ENCODE measurements around the gene CPT1B.
A peak's percentile ranks its signal among the peaks of the same experiment; 100 is the strongest.
"Not testable (repeated sequence)": the region's sequence is repeated elsewhere in the genome, so short reads cannot be mapped to it uniquely, and the experiment has no call there.

Gene CPT1B

DNA sequence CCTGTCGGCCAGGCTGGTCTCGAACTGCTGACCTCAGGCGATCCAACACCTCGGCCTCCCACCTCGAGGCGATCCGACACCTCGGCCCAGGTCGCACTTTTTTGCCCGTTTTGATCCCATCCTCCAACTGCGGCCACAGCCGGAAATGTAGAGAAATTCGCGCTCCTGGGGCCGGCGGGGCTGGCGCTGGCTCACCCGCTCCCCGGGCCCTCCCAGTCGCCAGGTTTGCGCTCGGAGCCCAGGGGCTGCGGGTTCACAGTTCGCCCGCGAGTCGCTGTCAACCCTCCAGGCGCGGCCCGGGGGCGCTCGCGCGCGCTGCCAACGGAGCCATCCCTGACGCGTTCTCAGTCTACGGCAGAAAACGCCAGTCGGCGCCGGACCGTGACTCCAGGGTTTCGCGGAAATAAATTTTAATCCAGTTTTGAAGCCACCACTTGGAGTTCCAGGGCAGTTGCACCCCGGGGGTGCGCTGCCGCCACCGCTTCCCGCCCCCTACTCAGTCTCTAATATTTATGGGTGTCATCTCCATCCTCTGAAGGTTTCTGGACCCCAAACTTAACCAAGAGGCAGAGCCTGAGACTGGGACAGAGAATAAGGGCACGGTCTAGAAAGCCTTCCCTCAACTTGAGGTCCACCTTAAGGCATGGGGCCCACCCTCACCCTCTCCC lies 34.0 kb downstream of the CPT1B start:
- DNase-seq, result peak; percentile 49

DNA sequence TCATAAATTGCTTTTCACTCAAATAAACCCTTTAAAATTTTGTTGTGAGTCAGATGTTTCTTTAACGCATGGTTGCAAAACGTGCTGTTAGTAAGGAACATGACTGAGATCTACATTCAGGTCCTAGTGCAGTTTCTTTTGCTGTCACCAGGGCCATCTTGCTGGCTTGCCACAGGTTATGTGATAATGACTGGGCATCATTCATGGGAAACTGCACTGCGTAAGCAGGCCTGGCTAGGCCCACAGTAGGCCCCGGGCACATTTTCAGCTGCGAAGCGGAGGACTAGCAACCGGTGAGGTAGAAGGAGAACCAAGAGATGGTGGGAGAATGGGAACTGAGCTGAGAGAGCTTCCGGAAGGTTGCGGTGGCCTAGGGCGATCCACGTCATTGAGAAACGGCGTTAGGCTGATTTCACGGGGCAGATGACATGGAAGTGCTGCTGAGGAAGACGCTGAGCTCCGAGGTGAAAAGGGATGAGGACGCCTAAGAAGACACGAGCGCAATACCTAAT lies 35.8 kb downstream of the CPT1B start:
- no peak for DNase-seq

DNA sequence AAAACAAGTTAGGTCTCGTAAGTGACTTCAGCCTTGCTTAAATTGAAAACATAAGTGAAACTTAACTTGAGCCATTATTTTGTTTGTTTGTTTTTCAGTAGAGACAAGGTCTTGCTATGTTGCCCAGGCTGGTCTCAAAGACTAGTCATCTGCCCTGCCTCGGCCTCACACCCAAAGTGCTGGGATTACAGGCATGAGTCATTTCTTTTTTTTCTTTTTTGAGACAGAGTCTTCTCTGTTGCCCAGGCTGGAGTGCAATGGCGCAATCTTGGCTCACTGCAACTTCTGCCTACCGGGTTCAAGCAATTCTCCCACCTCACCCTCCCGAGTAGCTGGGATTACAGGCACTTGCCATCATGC lies 36.6 kb downstream of the CPT1B start:
- not testable (repeated sequence) for DNase-seq

DNA sequence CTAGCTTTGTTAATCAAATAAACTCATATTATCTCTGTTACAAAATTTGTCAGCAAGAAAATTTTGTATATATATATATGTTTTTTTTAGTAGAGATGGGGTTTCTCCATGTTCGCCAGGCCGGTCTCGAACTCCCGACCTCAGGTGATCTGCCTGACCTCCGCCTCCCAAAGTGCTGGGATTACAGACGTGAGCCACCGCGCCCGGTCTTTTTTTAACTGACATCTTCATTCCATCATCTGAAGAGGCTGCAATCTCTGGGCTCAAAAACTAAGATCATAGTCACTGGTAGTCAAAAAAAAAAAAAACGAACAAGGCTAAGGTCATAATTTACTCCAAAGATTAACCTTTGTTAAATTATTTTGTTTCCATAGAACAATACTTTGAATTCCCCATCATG lies 37.8 kb downstream of the CPT1B start:
- no peak for DNase-seq

DNA sequence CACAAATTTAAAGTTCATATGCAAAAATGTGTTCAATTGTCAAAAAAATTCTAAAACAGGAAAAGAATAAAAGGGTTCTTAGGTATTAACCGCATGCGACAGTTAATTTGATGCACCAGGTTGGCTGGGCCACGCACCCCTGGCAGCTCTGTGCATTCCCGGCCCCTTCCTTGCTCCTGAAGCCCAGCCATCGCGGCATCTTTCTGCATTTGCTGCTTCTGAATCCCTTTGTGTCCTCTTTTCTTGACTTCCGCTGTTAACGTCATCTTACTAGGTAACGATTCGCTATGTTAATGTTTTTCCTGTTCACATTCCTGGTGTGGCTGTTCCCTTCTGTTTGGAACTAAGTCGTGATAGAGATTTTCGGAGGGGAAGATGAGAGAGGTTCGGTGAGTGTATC lies 40.5 kb downstream of the CPT1B start:
- DNase-seq, result no peak

DNA sequence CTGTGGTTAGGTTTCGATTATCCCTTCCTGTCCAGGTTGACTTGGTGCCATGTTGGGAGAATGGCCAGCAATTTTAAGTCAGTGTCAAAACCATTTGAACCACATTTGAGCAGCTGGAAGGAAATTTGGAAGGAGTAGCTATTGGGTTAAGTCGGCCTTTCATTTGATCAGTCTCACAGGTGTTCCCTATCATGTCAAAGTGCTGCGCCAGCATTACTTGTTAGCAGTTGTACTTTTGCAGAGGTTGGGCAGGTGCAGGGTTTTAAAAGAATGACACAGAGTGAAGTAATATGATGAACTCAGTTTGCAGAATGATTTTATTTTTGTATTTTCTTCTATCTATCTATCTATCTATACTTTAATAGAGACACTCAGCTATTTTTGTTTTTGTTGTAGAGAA lies 42.0 kb downstream of the CPT1B start:
- DNase-seq, result no peak

DNA sequence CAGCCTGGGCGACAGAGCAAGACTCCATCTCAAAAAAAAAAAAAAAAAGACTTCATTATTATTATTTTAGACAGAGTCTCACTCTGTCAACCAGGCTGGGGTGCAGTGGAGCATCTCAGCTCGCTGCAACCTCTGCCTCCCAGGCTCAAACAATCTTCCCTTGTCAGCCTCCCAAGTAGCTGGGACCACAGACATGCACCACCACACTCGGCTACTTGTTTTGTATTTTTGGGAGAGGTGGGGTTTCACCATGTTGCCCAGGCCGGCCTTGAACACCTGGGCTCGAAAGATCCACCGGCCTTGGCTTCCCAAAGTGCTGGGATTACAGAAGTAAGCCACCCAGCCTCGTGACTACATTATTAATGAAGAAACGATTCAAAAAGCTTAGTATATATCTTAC lies 43.1 kb downstream of the CPT1B start:
- no peak for DNase-seq

DNA sequence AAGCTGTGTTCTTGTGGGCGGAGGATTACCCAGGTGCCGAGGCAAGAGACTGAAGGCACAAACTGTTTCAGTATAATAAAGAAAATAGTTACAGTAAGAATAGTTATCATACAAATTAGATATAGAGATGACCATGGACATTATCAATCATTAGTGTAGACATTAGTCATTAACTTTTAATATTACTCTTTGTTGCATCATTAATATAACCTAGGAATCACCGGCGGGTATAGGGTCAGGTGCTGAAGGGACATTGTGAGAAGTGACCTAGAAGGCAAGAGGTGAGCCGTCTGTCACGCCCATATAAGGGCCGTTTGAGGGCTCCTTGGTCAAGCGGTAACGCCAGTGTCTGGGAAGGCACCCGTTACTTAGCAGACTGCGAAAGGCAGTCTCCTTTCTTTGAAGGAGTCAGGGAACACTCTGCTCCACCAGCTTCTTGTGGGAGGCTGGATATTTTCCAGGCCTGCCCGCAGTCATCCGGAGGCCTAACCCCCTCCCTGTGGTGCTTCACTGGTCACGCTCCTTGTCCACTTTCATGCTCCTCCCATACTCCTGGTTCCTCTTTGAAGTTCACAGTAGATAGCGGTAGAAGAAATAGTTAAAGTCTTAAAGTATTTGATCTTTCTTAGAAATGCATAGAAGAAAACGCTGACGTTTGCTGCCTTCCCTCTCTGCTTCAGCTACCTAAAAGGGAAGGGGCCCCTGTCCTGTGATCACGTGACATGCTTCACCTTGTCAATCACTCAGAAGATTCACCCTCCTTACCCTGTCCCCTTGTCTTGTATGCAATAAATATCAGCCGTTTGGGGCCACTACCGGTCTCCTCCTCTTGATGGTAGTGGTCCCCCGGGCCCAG lies 44.1 kb downstream of the CPT1B start:
- not testable (repeated sequence) for DNase-seq

DNA sequence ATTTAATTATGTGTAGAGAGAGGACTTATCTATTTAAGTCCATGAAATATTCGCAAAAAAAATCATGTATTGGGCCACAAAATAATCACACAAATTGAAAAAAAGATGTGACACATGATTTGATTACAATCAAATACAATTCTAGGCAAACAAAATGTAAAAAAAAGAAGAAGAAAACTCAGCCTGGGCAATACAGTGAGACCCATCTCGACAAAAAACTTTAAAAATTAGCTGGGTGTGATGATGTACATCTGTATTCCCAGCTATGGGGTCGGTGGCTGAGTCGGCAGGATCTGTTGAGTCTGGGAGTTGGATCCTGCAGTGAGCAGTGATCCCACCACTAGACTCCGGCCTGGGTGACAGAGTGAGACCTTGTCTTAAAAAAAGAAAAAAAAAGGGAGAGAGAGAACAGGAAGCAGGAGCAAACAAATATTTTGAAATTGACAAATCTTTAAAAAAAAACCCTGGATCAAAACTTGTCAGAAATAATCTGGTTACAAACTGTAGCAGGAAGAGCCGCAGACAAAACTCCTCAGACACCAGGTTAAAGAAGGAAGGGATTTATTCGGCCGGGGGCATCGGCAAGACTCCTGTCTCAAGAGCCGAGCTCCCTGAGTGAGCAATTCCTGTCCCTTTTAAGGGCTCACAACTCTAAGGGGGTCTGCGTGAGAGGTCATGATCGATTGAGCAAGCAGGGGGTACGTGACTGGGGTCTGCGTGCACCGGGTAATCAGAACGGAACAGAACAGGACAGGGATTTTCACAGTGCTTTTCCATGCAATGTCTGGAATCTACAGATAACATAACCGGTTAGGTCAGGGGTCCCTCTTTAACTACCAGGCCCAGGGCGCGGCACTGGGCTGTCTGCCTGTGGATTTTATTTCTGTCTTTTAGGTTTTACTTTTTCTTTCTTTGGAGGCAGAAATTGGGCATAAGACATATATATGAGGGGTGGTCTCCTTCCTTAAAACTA lies 45.1 kb downstream of the CPT1B start:
- DNase-seq, result no peak

DNA sequence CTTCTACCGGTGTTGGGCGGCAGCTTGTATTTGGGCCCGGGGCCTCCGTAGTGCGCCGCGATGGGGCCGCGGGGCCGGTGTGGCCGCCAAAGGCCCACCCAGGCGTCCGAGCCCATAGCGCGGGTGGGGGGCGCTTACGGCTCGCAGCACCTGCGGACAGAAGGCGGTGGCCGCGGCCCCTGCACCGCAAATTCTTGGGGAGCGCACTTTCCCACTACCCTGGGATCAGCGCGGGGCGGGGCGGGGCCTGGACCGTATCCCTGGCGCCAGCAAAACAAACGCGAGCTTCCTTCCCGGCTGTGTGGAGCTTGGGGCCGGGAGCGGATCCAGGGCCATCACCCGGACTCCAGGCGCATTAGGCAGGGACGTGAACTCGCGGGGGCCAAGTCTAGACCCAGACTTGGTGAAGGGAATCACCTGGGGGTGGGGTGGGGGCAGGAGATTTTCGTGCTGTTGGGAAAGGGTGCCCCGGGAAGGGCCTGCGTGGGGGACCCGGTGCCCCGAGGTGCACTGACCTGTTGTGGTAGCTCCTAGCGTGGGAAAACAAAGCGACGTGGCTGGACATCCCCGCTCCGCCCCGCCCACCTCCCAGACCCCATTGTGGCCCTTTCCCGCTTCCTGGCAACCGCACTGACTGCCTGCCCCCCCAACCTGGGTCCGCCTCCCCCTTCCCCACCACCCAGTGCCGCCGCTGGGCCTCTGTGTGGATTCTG lies 46.1 kb downstream of the CPT1B start:
- no peak for DNase-seq

DNA sequence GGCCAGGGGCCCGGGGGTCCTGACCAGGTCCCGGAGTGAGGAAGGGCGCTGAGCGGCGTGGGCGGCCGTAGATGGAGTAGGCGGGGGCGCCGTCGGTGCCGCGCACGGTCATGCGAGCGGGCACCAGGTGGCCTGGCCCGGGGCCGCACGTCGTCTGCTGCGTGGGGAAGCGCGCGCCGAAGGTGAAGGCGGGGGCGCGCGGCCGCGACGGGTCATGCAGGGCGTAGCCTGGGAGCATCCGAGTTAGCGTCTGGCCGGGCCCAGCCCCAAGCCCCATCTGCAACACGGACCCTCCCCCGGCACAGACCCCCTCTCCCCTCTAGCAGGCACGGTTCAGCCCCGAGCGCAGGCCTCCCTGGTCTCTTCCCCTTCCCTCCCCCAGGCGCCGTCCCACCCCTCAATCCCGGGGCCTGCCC lies 46.7 kb downstream of the CPT1B start:
- DNase-seq, result no peak

DNA sequence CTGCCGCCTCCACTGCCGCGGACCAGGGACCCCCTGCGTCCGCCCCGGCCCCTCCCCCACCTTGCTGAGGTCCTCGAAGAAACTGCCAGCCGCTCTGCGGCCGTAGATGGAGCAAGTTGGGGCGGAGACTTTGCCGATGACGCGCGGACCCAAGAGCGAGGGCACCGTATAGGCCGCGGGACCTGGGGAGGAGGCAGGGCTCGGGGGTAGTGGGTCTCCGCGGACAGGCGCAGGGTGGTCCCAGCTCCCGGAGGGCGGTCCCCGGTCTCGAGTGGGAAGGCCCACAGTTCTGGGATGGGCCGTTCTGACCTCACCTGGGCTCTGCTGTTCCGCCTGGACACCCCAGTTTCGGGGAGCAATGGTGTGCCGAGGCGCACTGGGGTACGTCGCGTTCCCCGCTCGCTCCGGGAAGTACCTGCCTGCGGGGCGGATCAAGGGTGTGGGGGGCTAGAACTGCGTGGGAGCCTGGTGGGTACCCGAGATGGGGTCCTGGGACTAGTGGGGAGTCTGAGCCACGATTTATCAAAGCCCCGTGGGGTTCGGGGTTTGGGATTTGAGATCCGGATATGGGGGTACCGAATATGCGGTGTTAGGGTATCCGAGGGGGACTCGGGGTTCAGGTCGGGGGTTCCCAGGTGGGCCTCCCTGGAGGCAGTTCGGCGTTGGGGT lies 47.2 kb downstream of the CPT1B start:
- no peak for DNase-seq

DNA sequence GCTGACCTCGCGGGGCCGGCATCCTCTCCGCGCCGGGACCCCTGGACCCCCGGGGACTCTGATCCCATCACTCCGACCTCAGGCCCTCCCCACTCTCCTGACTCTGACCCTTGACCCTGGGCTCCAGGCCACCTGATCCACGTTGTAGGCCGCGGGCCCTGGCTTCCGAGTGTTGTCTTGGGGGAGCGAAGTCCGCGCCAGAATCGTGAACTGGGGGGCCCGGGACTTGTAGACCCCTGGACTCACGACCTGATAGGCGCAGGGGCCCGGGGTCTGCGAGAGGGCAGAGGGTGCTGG lies 47.7 kb downstream of the CPT1B start:
- no peak for DNase-seq

DNA sequence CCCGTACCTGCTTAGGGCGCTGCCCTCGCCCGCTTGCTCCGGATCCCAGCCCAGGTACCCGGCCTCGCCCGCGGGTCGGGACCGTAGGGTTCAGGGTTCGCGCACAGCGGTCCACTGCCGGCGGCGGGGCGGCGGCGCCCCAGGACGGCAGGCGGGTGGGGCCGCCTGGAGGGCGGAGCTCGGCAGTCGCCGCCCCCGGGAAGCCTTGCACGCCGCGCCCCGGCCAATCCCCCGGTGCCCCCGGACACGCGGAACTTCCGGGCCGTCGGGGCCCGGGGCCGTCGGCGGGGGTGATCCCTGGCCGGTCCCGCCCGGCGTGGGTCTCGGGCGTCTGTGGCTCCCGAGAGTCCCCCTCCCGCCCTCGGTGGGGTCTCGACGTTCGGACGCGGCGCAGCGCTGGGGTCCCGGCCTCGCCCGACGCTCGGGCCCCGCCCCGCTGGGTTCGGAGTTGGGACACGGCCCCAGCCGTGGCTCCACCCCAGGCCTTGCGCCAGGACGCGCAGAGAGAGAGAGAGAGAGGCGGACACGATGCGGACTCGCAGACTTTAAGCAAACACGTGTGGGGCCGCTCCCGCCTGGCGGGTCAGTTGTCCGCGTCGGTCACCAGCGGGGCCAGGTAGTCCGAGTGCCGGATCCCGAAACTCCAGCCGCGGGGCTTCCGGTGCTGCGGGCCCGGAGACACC lies 48.2 kb downstream of the CPT1B start, which contains the start of gene TYMP:
Gene TYMP, minus strand, starts transcription at position 116 of the 683 bp plus-strand sequence. CDS start 303 bp downstream, outside the sequence.
- DNase-seq, result no peak

DNA sequence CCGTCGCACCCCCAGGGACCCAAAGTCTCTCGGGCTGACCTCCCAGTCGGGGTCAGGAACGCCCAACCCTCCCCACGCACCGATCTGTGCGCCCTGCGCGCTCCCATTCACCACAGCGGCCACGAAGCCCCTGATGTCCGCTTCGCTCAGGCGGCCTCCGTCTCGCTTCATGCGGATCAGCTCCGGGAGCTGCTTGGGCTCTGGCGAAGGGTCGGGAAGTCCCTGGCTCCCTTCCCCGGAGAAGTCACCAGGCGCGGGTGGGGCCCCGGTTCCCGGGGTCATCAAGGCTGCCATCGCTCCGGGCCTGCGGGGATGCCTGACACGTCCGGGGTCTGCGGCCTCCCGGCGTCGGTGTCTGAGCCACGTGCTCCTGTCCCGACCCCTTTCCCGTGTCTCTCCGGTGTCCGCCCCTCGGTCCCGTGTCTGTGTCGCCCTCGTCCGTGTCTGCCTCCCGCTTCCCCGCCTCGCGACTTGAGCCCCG lies 48.8 kb downstream of the CPT1B start:
- DNase-seq, result no peak

DNA sequence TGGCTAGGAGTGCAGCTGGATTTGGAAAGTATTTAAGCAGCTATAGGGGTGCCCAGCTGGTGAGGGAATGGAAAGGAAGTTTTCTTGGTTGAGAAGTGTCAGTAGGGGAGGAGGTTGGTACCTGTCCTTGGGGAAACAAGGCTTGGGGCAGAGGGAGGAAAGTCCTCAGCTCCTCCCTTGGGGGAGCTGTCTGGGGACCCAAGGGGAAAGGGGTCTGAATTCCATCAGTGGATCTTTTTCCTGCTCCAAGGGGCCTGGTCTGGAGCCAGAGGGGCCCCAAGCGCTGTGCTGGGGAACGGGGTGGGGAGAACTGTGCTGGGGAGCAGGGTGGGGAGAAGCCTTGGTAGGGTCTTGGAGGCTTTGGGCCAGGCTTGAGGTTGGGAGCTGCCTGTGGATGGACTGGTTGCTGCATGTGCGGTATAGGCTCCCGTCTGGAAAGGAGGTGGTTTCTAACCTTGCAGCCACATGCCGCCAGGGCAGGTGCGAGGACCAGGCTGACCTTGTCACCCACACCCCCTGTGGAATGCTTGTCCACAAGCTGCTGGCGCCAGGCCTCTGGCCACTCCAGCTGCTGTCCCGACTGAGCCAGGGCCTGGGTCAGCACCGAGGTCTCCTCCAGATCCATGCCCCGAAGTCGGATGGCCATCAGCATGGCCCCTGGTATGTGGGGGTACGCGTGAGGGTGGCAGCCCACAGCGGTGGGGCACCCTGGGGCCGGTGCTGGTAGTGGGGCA lies 49.4 kb downstream of the CPT1B start:
- DNase-seq, result no peak

DNA sequence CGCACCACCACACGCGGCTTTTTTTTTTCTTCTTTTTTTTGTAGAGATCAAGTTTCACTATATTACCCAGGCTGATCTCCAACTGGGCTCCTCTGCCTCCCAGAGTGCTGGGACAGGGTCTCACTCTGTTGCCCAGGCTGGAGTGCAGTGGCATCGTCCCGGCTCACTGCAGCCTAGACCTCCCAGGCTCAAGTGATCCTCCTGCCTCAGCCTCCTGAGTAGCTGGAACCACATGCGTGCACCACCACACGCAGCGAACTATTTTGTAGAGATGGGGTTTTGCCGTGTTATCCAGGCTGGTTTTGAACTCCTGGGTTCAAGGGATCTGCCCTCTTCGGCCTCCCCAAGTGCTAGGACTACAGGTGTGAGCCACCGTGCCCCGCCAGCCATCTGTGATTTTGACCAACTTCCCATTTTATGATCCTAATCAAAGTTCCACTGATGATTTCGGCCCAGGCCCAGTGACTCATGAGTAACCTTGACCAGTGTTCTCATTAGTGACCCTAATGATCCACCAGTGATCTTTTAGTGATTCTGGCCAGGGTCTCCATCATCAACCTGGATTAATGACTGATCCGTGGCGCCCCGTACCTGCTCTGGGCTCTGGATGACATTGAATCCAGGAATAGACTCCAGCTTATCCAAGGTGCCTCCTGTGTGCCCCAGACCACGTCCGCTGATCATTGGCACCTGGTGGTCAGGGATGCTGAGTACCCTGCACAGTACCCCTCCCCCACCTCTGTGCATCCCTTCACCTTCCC lies 50.1 kb downstream of the CPT1B start:
- no peak for DNase-seq

DNA sequence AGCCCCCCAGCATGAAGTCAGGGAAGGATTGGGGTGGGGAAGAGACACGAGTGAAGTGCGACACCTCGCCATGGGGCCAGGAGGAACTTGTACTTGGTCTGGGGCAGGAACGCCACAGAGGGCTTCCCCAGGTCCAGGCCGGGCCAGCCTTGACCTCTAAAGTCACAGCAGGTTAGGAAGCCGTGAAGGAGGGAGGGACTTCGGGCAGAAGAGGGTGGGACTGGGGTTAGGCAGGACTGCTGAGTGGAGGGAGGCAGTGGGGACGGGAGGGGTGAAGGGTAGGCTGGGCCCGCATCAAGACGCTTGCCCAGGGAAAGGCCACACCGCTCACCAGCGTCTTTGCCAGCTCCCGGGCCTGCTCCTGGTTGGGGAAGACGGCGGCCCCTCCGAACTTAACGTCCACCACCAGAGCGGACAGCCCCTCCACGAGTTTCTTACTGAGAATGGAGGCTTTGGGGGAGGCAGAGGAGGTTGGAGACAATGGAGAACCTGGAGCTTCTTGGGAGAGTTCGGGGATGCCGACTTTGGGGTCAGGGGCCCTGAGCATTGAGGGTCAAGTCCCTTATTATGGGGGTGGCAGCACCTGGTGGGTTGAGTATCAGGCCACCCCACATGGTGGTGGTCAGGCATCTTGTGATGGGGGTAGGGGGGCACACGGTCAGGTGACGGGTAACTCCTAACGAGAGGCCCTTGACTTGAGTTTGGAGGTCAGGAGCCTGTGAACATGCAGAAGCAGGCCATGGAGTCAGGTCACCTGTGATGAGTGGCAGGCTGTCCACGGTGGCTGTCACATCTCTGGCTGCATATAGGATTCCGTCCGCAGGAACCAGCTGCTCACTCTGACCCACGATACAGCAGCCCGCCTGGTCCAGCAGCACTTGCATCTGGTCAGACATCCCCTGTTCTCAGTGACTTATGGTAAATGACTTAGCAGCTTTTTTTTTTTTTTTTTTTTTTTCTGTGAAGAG lies 51.1 kb downstream of the CPT1B start:
- DNase-seq, result no peak

Measured in midbrain (tissue), 1 donor.